HepG2 (cell line): ENCODE measurements around the gene KRTAP12-1.

ENCODE experiments used
- EZH2 ChIP-seq: conservative IDR thresholded peaks from 2 replicates; pipeline ENCODE4 v1.6.1; 2012; ENCODE audit warnings: mild to moderate bottlenecking, low read depth, low read length, moderate library complexity
- FOXM1 ChIP-seq: sonication (generic); formaldehyde crosslinking; IDR thresholded peaks from 2 replicates; pipeline ENCODE4 v1.5.0; 2020; ENCODE audit warnings: missing genetic modification reagents
- NBN ChIP-seq: fragments of 450-650 bp; conservative IDR thresholded peaks from 2 replicates; pipeline ENCODE4 v1.6.1; 2017
- RAD21 ChIP-seq: fragments of 450-650 bp; formaldehyde crosslinking; IDR thresholded peaks from 2 replicates; pipeline ENCODE4 v1.5.0; 2020; ENCODE audit warnings: mild to moderate bottlenecking
- ZNF672 ChIP-seq: sonication (generic); formaldehyde crosslinking; IDR thresholded peaks from 2 replicates; pipeline ENCODE4 v1.8.1; 2022; ENCODE audit warnings: missing genetic modification reagents
- ZNF768 ChIP-seq: sonication (generic); formaldehyde crosslinking; IDR thresholded peaks from 2 replicates; pipeline ENCODE4 v1.4.0; 2020; ENCODE audit warnings: missing genetic modification reagents
- TF ChIP-seq, protein P1 (sequence below): sonication (generic); formaldehyde crosslinking; IDR thresholded peaks from 2 replicates; pipeline ENCODE4 v1.8.0; 2022; ENCODE audit warnings: low read depth, missing genetic modification reagents
- TF ChIP-seq, protein P2 (sequence below): sonication (generic); formaldehyde crosslinking; IDR thresholded peaks from 2 replicates; pipeline ENCODE4 v1.9.0; 2021; ENCODE audit warnings: missing genetic modification reagents, mild to moderate bottlenecking, borderline replicate concordance
- TF ChIP-seq, protein P3 (sequence below): sonication (generic); formaldehyde crosslinking; IDR thresholded peaks from 2 replicates; pipeline ENCODE4 v1.5.1; 2020; ENCODE audit warnings: missing genetic modification reagents, mild to moderate bottlenecking, borderline replicate concordance
- TF ChIP-seq, protein P4 (sequence below): IDR thresholded peaks from 2 replicates; pipeline ENCODE4 v1.6.1; 2012; ENCODE audit warnings: inconsistent platforms
- TF ChIP-seq, protein P5 (sequence below): sonication (generic); formaldehyde crosslinking; IDR thresholded peaks from 2 replicates; pipeline ENCODE4 v1.5.0; 2020; ENCODE audit warnings: mild to moderate bottlenecking, missing genetic modification reagents, moderate library complexity
- TF ChIP-seq, protein P6 (sequence below): sonication (generic); formaldehyde crosslinking; IDR thresholded peaks from 2 replicates; pipeline ENCODE4 v1.8.1; 2023; ENCODE audit warnings: missing genetic modification reagents, inconsistent platforms, borderline replicate concordance
- TF ChIP-seq, protein P7 (sequence below), 2 experiments: sonication (generic) in 1 of 2; formaldehyde crosslinking in 1 of 2; IDR thresholded peaks; 2 replicates each; pipeline versions ENCODE4 v1.5.1 to v1.6.1; 2011 to 2020; ENCODE audit warnings: borderline replicate concordance in 1 of 2, low read depth in 1 of 2, low read length in 1 of 2, mild to moderate bottlenecking in 1 of 2, missing genetic modification reagents in 1 of 2, moderate library complexity in 1 of 2

DNA sequence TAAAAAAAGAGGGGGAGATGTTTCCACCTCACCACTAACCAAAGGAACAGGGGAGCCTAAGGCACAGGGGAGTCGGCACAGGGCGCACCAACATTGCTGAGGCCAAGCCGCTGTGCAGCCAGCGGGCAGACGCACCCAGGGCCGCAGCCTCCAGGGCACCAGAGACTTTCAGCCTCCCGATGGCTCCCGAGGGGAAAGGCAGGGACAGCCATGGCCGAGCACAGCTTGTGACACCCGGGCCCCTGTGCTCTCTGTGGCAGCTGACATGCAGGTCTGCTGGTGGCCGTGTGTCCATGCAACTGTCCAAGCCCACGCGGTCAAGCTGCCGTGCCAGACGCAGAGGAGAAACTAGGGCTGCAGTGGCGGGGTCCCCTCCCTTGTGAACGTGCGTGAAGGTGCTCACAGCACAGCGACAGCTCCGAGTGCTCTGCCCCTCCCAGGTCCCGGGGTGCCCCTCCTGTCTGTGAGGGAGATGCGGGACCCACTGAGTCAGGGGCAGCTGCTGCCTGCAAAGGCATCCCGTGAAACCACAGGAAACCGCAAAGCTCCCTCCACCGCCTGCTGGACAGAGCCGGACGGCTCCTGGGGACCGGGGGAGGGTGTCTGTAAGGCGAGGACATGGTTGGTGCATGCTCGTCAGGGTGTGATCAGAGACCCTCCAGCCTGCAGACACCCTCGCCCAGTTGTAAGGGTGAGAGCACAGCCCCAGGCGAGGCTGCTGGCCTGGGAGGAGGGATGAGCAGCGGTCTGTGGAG lies 33.2 kb downstream of the KRTAP12-1 start:
- TF ChIP-seq, protein P1, sequence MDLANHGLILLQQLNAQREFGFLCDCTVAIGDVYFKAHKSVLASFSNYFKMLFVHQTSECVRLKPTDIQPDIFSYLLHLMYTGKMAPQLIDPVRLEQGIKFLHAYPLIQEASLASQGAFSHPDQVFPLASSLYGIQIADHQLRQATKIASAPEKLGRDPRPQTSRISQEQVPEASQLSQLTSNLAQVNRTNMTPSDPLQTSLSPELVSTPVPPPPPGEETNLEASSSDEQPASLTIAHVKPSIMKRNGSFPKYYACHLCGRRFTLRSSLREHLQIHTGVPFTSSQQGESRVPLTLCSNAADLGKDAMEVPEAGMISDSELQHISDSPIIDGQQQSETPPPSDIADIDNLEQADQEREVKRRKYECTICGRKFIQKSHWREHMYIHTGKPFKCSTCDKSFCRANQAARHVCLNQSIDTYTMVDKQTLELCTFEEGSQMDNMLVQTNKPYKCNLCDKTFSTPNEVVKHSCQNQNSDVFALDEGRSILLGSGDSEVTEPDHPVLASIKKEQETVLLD, result no peak
- no peak for TF ChIP-seq FOXM1
- TF ChIP-seq, protein P2, sequence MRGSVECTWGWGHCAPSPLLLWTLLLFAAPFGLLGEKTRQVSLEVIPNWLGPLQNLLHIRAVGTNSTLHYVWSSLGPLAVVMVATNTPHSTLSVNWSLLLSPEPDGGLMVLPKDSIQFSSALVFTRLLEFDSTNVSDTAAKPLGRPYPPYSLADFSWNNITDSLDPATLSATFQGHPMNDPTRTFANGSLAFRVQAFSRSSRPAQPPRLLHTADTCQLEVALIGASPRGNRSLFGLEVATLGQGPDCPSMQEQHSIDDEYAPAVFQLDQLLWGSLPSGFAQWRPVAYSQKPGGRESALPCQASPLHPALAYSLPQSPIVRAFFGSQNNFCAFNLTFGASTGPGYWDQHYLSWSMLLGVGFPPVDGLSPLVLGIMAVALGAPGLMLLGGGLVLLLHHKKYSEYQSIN, result no peak
- TF ChIP-seq, protein P3, sequence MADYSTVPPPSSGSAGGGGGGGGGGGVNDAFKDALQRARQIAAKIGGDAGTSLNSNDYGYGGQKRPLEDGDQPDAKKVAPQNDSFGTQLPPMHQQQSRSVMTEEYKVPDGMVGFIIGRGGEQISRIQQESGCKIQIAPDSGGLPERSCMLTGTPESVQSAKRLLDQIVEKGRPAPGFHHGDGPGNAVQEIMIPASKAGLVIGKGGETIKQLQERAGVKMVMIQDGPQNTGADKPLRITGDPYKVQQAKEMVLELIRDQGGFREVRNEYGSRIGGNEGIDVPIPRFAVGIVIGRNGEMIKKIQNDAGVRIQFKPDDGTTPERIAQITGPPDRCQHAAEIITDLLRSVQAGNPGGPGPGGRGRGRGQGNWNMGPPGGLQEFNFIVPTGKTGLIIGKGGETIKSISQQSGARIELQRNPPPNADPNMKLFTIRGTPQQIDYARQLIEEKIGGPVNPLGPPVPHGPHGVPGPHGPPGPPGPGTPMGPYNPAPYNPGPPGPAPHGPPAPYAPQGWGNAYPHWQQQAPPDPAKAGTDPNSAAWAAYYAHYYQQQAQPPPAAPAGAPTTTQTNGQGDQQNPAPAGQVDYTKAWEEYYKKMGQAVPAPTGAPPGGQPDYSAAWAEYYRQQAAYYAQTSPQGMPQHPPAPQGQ, result no peak
- TF ChIP-seq, protein P4, sequence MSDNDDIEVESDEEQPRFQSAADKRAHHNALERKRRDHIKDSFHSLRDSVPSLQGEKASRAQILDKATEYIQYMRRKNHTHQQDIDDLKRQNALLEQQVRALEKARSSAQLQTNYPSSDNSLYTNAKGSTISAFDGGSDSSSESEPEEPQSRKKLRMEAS, result no peak
- TF ChIP-seq, protein P5, sequence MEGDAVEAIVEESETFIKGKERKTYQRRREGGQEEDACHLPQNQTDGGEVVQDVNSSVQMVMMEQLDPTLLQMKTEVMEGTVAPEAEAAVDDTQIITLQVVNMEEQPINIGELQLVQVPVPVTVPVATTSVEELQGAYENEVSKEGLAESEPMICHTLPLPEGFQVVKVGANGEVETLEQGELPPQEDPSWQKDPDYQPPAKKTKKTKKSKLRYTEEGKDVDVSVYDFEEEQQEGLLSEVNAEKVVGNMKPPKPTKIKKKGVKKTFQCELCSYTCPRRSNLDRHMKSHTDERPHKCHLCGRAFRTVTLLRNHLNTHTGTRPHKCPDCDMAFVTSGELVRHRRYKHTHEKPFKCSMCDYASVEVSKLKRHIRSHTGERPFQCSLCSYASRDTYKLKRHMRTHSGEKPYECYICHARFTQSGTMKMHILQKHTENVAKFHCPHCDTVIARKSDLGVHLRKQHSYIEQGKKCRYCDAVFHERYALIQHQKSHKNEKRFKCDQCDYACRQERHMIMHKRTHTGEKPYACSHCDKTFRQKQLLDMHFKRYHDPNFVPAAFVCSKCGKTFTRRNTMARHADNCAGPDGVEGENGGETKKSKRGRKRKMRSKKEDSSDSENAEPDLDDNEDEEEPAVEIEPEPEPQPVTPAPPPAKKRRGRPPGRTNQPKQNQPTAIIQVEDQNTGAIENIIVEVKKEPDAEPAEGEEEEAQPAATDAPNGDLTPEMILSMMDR (CRISPR knock-in tag), result no peak
- TF ChIP-seq ZNF768 (CRISPR knock-in tag), result no peak
- no peak for TF ChIP-seq EZH2
- no peak for TF ChIP-seq ZNF672
- TF ChIP-seq, protein P6, sequence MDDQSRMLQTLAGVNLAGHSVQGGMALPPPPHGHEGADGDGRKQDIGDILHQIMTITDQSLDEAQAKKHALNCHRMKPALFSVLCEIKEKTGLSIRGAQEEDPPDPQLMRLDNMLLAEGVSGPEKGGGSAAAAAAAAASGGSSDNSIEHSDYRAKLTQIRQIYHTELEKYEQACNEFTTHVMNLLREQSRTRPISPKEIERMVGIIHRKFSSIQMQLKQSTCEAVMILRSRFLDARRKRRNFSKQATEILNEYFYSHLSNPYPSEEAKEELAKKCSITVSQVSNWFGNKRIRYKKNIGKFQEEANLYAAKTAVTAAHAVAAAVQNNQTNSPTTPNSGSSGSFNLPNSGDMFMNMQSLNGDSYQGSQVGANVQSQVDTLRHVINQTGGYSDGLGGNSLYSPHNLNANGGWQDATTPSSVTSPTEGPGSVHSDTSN (CRISPR knock-in tag), result no peak
- TF ChIP-seq RAD21 (CRISPR knock-in tag), result no peak
- TF ChIP-seq, protein P7, sequence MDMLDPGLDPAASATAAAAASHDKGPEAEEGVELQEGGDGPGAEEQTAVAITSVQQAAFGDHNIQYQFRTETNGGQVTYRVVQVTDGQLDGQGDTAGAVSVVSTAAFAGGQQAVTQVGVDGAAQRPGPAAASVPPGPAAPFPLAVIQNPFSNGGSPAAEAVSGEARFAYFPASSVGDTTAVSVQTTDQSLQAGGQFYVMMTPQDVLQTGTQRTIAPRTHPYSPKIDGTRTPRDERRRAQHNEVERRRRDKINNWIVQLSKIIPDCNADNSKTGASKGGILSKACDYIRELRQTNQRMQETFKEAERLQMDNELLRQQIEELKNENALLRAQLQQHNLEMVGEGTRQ (IDR thresholded peaks at IDR 0.05; ENCODE audit: low read depth, low read length), result no peak
- TF ChIP-seq, protein P7 (CRISPR knock-in tag; IDR thresholded peaks at IDR 0.05; ENCODE audit: borderline replicate concordance), result no peak
- no peak for TF ChIP-seq NBN
